ENCODE data around the gene CACNA2D2. TPM values are rescaled to one million over a fixed set of nuclear protein-coding genes. Genes with fewer than 3 reads are reported as not detected.
A peak's percentile ranks its signal among the peaks of the same experiment; 100 is the strongest.

CACNA2D2 gene
- total and polyA plus RNA-seq, 2 of the 13 experiments (the other 11 are each of a cell fraction or from before 2014, with no cell fraction given), result not detected

DNA sequence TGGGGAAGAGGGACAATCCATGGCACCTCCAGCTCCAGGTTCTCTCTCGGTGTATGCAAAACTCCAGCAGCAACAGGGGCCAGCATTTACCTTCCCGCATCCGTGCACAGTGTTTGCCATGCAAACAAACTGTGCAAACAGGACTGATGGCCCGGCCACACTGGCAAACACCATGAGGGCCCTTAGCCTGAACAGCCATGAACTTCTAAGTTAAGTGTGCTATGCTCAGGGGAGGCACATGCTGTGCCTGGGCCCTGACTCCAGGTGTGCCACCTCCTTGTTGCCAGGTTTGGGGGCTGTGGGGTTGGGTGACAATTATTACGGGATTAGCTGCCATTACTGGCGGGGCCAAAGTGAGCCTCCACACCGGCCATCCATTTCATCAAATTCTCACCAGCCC is 57.5 kb downstream of the CACNA2D2 start (continued):
- TF ChIP-seq, protein P1, sequence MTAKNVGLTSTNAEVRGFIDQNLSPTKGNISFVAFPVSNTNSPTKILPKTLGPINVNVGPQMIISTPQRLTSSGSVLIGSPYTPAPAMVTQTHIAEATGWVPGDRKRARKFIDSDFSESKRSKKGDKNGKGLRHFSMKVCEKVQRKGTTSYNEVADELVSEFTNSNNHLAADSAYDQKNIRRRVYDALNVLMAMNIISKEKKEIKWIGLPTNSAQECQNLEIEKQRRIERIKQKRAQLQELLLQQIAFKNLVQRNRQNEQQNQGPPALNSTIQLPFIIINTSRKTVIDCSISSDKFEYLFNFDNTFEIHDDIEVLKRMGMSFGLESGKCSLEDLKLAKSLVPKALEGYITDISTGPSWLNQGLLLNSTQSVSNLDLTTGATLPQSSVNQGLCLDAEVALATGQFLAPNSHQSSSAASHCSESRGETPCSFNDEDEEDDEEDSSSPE (CRISPR knock-in tag; IDR thresholded peaks at IDR 0.05), result peak; percentile 38; the same call in 1 of the 2 replicates
- TF ChIP-seq, protein P2, sequence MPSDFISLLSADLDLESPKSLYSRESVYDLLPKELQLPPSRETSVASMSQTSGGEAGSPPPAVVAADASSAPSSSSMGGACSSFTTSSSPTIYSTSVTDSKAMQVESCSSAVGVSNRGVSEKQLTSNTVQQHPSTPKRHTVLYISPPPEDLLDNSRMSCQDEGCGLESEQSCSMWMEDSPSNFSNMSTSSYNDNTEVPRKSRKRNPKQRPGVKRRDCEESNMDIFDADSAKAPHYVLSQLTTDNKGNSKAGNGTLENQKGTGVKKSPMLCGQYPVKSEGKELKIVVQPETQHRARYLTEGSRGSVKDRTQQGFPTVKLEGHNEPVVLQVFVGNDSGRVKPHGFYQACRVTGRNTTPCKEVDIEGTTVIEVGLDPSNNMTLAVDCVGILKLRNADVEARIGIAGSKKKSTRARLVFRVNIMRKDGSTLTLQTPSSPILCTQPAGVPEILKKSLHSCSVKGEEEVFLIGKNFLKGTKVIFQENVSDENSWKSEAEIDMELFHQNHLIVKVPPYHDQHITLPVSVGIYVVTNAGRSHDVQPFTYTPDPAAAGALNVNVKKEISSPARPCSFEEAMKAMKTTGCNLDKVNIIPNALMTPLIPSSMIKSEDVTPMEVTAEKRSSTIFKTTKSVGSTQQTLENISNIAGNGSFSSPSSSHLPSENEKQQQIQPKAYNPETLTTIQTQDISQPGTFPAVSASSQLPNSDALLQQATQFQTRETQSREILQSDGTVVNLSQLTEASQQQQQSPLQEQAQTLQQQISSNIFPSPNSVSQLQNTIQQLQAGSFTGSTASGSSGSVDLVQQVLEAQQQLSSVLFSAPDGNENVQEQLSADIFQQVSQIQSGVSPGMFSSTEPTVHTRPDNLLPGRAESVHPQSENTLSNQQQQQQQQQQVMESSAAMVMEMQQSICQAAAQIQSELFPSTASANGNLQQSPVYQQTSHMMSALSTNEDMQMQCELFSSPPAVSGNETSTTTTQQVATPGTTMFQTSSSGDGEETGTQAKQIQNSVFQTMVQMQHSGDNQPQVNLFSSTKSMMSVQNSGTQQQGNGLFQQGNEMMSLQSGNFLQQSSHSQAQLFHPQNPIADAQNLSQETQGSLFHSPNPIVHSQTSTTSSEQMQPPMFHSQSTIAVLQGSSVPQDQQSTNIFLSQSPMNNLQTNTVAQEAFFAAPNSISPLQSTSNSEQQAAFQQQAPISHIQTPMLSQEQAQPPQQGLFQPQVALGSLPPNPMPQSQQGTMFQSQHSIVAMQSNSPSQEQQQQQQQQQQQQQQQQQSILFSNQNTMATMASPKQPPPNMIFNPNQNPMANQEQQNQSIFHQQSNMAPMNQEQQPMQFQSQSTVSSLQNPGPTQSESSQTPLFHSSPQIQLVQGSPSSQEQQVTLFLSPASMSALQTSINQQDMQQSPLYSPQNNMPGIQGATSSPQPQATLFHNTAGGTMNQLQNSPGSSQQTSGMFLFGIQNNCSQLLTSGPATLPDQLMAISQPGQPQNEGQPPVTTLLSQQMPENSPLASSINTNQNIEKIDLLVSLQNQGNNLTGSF (CRISPR knock-in tag; IDR thresholded peaks at IDR 0.05), result 0 out of 2 replicates have a peak, but pooled peaks have one; percentile 42
- TF ChIP-seq ZSCAN20 (CRISPR knock-in tag; IDR thresholded peaks at IDR 0.05; ENCODE audit: borderline replicate concordance), result 0 out of 2 replicates have a peak, but pooled peaks have one; percentile 63
- TF ChIP-seq, protein P3, sequence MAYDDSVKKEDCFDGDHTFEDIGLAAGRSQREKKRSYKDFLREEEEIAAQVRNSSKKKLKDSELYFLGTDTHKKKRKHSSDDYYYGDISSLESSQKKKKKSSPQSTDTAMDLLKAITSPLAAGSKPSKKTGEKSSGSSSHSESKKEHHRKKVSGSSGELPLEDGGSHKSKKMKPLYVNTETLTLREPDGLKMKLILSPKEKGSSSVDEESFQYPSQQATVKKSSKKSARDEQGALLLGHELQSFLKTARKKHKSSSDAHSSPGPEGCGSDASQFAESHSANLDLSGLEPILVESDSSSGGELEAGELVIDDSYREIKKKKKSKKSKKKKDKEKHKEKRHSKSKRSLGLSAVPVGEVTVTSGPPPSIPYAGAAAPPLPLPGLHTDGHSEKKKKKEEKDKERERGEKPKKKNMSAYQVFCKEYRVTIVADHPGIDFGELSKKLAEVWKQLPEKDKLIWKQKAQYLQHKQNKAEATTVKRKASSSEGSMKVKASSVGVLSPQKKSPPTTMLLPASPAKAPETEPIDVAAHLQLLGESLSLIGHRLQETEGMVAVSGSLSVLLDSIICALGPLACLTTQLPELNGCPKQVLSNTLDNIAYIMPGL (CRISPR knock-in tag; IDR thresholded peaks at IDR 0.05; ENCODE audit: borderline replicate concordance in 1 of 2, low read depth in 1 of 2), result peak in 1 of 2 experiments; percentile 55; a peak in 1 of 4 replicates
- peak; percentile 92 for TF ChIP-seq FOXO1 (CRISPR knock-in tag; IDR thresholded peaks at IDR 0.05)
- TF ChIP-seq, protein P4, sequence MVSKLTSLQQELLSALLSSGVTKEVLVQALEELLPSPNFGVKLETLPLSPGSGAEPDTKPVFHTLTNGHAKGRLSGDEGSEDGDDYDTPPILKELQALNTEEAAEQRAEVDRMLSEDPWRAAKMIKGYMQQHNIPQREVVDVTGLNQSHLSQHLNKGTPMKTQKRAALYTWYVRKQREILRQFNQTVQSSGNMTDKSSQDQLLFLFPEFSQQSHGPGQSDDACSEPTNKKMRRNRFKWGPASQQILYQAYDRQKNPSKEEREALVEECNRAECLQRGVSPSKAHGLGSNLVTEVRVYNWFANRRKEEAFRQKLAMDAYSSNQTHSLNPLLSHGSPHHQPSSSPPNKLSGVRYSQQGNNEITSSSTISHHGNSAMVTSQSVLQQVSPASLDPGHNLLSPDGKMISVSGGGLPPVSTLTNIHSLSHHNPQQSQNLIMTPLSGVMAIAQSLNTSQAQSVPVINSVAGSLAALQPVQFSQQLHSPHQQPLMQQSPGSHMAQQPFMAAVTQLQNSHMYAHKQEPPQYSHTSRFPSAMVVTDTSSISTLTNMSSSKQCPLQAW (CRISPR knock-in tag; IDR thresholded peaks at IDR 0.05), result peak; percentile 82; the same call in 1 of the 2 replicates
- peak; percentile 40; the same call in 1 of the 2 replicates for TF ChIP-seq MIXL1 (CRISPR knock-in tag; IDR thresholded peaks at IDR 0.05)
- TF ChIP-seq, protein P5, sequence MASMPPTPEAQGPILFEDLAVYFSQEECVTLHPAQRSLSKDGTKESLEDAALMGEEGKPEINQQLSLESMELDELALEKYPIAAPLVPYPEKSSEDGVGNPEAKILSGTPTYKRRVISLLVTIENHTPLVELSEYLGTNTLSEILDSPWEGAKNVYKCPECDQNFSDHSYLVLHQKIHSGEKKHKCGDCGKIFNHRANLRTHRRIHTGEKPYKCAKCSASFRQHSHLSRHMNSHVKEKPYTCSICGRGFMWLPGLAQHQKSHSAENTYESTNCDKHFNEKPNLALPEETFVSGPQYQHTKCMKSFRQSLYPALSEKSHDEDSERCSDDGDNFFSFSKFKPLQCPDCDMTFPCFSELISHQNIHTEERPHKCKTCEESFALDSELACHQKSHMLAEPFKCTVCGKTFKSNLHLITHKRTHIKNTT (CRISPR knock-in tag; IDR thresholded peaks at IDR 0.05), result no peak
- TF ChIP-seq, protein P6, sequence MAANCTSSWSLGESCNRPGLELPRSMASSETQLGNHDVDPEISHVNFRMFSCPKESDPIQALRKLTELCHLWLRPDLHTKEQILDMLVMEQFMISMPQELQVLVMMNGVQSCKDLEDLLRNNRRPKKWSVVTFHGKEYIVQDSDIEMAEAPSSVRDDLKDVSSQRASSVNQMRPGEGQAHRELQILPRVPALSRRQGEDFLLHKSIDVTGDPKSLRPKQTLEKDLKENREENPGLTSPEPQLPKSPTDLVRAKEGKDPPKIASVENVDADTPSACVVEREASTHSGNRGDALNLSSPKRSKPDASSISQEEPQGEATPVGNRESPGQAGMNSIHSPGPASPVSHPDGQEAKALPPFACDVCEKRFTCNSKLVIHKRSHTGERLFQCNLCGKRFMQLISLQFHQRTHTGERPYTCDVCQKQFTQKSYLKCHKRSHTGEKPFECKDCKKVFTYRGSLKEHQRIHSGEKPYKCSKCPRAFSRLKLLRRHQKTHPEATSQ (CRISPR knock-in tag; IDR thresholded peaks at IDR 0.05; ENCODE audit: borderline replicate concordance), result no peak
- TF ChIP-seq ZNF709 (CRISPR knock-in tag; IDR thresholded peaks at IDR 0.05), result no peak
- TF ChIP-seq IRF2 (CRISPR knock-in tag; IDR thresholded peaks at IDR 0.05), result peak; percentile 75

Data from HepG2 (cell line).